Right atrium auricular region (tissue), 2 donors: ENCODE measurements around the gene CEMIP. TPM values are rescaled to one million over a fixed set of nuclear protein-coding genes. Genes with fewer than 3 reads are reported as not detected.

Experiments used
- DNase-seq: peaks from one replicate; pipeline ENCODE4 v3.0.0-alpha.2; 2019; ENCODE audit warnings: low spot score
- H3K27ac ChIP-seq, 2 donors: fragments of 200-600 bp; sonication (generic); 1 replicate in 1 of 2; 2 replicates in 1 of 2; pipeline ENCODE4 v1.5.1; 2016 to 2019
- H3K27me3 ChIP-seq, 2 donors: fragments of 200-600 bp; sonication (generic); one replicate each; pipeline versions ENCODE4 v1.5.1 to v1.6.0; 2017 to 2019
- H3K36me3 ChIP-seq: fragments of 200-600 bp; sonication (generic); one replicate; pipeline ENCODE4 v1.5.1; 2016
- H3K4me1 ChIP-seq, 2 donors: fragments of 200-600 bp; sonication (generic); one replicate each; pipeline versions ENCODE4 v1.5.1 to v1.6.0; 2017 to 2019
- H3K4me3 ChIP-seq, 2 donors: fragments of 200-600 bp; sonication (generic); 1 replicate in 1 of 2; 2 replicates in 1 of 2; pipeline ENCODE4 v1.5.1; 2017 to 2019; ENCODE audit warnings: mild to moderate bottlenecking in 1 of 2, moderate library complexity in 1 of 2
- H3K9me3 ChIP-seq, 2 donors: fragments of 200-600 bp; sonication (generic); one replicate each; pipeline ENCODE4 v1.5.1; 2019
- CTCF ChIP-seq, 2 donors: fragments of 200-600 bp; sonication (generic); IDR thresholded peaks; one replicate each; pipeline ENCODE4 v1.5.1; 2019; ENCODE audit warnings: antibody characterized with exemption in 2 of 2
- total RNA-seq, 2 donors: library from RNA; depleted of rRNA; stranded (reverse); fragments of >200 nt; gene quantifications; one replicate each; pipeline ENCODE4 v1.1.0, GENCODE V29; 2016

CEMIP gene
- total RNA-seq, 2 donors from 2014 or later: 0.22 to 2.9 TPM

DNA sequence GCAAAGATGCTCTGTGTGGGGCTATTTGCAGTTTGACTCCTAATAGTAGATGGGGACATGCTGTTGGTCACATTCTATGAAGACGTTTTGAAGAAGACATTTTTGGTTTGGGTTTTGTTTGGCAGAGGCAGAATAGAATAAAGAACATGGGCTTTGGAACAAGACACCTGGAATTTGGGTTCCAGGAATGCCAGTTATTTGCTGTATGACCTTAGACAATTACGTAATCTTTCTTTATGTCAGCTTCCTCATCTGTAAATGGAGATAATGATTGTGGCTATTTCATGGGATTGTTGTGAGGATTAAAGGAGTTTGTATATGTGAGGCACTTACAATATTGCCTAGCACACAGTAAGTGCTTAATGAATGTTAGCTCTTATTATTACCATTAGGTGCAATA is 118.9 kb downstream of the CEMIP start:
- H3K9me3 ChIP-seq: peaks cover 0 to 7% of the 10 kb centered on the region in 2 donors
- peaks cover 0 to 12% of the 10 kb centered on the region in 2 donors for H3K4me1 ChIP-seq
- no peaks in the 10 kb centered on the region for H3K36me3 ChIP-seq
- DNase-seq: no peak
- no peak overlapping the region for H3K27ac ChIP-seq
- H3K4me3 ChIP-seq: no peak overlapping the region
- no peaks in the 10 kb centered on the region for H3K27me3 ChIP-seq
- no peak for TF ChIP-seq CTCF (IDR thresholded peaks at IDR 0.05)

GRCh38 chr15:80902298-80902801 is 123.2 kb downstream of the CEMIP start:
- Histone ChIP-seq H3K4me1 (peaks cover 0 to 12% of the 10 kb centered on the region in 2 donors), H3K9me3 (no peaks in the 10 kb centered on the region), H3K27ac (no peak overlapping the region), H3K36me3 (no peaks in the 10 kb centered on the region), H3K4me3 (no peak overlapping the region), H3K27me3 (no peaks in the 10 kb centered on the region)
- DNase-seq: no peak
- no peak for TF ChIP-seq CTCF (IDR thresholded peaks at IDR 0.05)

DNA sequence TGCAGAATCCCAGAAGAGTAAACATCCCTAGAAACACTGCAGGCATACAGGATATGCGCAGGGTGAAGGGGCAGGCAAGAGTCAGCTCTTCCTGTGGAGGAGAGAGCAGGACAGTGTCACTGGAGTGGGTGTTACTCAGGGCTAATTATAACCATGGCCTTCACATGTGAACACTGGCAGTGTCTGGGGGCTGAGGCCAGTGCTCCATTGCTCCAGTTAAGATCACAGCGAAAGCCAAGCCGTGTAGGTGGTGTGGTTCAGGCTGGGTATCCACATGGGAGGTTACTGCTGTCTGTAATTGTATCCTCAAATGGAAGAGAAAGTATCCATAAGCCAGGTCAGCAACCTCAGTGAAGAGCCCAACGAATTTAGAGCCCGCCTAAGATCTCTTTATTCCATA is 125.8 kb downstream of the CEMIP start:
- DNase-seq: no peak
- peaks cover 10% of the 10 kb centered on the region for H3K36me3 ChIP-seq
- no peaks in the 10 kb centered on the region for H3K27me3 ChIP-seq
- no peaks in the 10 kb centered on the region for H3K9me3 ChIP-seq
- H3K4me1 ChIP-seq: peaks cover 0 to 12% of the 10 kb centered on the region in 2 donors
- TF ChIP-seq CTCF (IDR thresholded peaks at IDR 0.05): no peak
- H3K4me3 ChIP-seq: no peak overlapping the region
- H3K27ac ChIP-seq: no peak overlapping the region

DNA sequence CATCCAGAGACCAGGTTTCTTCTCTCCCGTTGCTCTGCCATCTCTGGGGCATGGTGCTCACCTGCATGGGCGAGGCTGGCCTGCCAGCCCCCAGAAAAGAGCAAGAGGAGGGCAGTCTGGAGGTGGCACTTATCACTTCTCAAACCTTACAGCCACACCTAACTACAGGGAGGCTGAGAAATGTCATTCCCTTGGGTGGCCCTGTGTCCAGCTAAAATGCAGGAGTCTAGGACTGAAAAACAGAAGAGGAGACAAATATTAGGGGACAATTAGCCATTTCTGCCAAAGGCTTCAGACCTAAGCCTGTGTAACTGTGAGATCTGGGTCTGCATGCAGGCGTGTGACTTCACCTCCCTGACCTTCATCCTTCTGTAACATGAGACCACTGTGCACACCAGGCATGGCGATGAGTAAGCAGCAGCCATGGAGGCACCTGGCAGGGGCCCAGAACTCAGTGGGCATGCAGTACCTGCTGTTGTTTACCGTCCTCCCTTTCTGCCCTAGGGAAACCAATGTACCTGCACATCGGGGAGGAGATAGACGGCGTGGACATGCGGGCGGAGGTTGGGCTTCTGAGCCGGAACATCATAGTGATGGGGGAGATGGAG is 127.1 kb downstream of the CEMIP start:
- no peak for TF ChIP-seq CTCF (IDR thresholded peaks at IDR 0.05)
- no peak for DNase-seq
- Histone ChIP-seq H3K36me3 (peaks cover 17% of the 10 kb centered on the region), H3K27ac (no peak overlapping the region), H3K4me3 (no peak overlapping the region), H3K27me3 (no peaks in the 10 kb centered on the region), H3K9me3 (no peaks in the 10 kb centered on the region), H3K4me1 (peaks cover 0 to 12% of the 10 kb centered on the region in 2 donors)

- Histone ChIP-seq H3K4me1 (no peaks in the 10 kb centered on the region), H3K27me3 (no peaks in the 10 kb centered on the region), H3K36me3 (peaks cover 17% of the 10 kb centered on the region), H3K27ac (no peak overlapping the region), H3K4me3 (no peak overlapping the region), H3K9me3 (no peaks in the 10 kb centered on the region)
- TF ChIP-seq CTCF (IDR thresholded peaks at IDR 0.05): no peak
- DNase-seq: no peak
Observed at GRCh38 chr15:80911821-80912220, 132.7 kb downstream of the CEMIP start.

DNA sequence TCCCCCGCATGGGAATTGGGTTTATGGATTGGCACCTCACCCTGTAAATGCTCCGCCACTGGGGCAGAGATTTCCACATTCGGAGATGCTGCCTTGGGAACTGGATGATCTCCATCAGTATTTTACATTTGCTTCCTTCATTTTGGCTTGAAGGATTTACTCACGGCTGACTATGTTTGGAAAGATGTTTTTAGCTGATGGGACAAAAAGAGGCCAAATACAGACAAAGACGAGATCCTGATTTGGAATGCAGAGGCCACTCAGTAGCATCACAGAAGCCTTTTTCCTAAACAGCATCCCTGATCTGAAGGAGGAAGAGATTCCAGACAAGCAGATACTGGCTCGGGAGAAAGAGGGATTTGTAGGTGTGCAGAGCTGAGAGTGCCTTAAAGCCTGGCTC is 133.5 kb downstream of the CEMIP start:
- Histone ChIP-seq H3K36me3 (peaks cover 17% of the 10 kb centered on the region), H3K4me1 (no peaks in the 10 kb centered on the region), H3K4me3 (no peak overlapping the region), H3K9me3 (no peaks in the 10 kb centered on the region), H3K27me3 (no peaks in the 10 kb centered on the region), H3K27ac (no peak overlapping the region)
- no peak for TF ChIP-seq CTCF (IDR thresholded peaks at IDR 0.05)
- DNase-seq: no peak
